ENCODE measurements around the gene TUBA1C. TPM values are rescaled to one million over a fixed set of nuclear protein-coding genes. Genes with fewer than 3 reads are reported as not detected.

The TUBA1C gene
- total and polyA plus RNA-seq, 9 of the 15 experiments (the other 6 are each of a cell fraction or from before 2014, with no cell fraction given): 755 to 3,012 (median 914) TPM

DNA sequence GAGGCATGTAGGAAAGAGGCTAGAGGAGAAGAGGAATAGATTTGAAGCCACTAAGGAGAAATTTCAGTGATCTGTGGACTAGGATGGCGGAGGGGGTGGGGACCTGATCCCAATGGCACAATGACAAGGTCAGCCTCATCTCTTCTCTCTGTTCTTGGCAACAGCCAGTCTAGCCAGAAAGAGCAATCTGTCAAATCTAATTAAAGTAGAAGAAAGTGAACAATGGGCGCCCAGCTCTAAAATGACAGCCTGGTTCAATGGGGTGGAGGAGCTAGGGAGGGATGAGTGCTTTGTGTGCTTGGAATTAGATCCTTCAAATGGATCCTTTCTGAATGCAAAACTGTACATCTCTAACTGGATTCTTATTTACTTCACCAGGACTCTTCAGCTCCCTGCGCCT is 37.2 kb upstream of the TUBA1C start (continued):
- TF ChIP-seq NFE2L1 (tag; IDR thresholded peaks at IDR 0.05; ENCODE audit: borderline replicate concordance, low read depth): no peak
- TF ChIP-seq, protein P1, sequence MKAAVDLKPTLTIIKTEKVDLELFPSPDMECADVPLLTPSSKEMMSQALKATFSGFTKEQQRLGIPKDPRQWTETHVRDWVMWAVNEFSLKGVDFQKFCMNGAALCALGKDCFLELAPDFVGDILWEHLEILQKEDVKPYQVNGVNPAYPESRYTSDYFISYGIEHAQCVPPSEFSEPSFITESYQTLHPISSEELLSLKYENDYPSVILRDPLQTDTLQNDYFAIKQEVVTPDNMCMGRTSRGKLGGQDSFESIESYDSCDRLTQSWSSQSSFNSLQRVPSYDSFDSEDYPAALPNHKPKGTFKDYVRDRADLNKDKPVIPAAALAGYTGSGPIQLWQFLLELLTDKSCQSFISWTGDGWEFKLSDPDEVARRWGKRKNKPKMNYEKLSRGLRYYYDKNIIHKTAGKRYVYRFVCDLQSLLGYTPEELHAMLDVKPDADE (conservative IDR thresholded peaks at IDR 0.05; ENCODE audit: control insufficient read depth, low read depth, low read length): no peak

DNA sequence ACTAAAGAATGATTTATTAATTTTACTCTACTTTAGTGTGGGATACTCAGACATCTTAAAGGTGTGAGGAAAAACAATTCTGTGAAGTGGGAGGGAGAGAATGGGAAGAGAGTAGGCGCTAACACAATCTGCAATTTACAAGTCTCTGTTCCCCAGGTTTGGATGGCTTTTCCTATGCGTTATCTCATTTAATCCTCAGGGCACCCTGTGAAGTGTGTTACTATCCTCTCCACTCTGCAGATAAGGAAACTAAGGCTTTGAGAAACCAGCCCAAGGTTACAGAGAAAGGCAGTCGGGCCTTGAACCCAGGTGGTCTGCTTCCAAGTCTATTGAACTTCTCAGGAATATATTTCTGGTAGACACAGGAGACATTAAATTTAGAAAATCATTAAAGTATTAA is 36.2 kb upstream of the TUBA1C start:
- no peak overlapping the region for H3K4me3 ChIP-seq
- TF ChIP-seq HOXB6 (CRISPR knock-in tag; IDR thresholded peaks at IDR 0.05; ENCODE audit: borderline replicate concordance) (no peak), ZNF766 (CRISPR knock-in tag; conservative IDR thresholded peaks at IDR 0.05) (peak; percentile 61; the same call in 1 of the 2 replicates)
- ATAC-seq (no peak), DNase-seq (ENCODE audit: extremely low read depth in 1 of 4, low spot score in 3 of 4) (no peak), FAIRE-seq (no peak)
- no peaks in the 10 kb centered on the region for H3K9me1 ChIP-seq (ENCODE audit: control insufficient read depth, insufficient read depth, low read length)
- H3K4me2 ChIP-seq (ENCODE audit: insufficient read depth, low read length): no peak overlapping the region
- H3K79me2 ChIP-seq (ENCODE audit: control insufficient read depth, insufficient read depth, low read length): no peaks in the 10 kb centered on the region; the same call in 2 of the 3 replicates
- 0 out of 2 replicates have a peak, but pooled peaks cover 2% of the 10 kb centered on the region for H4K20me1 ChIP-seq (replicated peaks; ENCODE audit: control insufficient read depth, insufficient read depth, low read length)
- in situ Hi-C loops (cut with MboI) (no loop called here), intact Hi-C loops (cut with micrococcal nuclease) (no loop called here)
- ChIA-PET POLR2A (no interaction called here), CTCF (ENCODE audit: low intra/inter-chr PET ratio) (no interaction called here)
- H3K9ac ChIP-seq (ENCODE audit: insufficient read depth in 1 of 2, low read depth in 2 of 2, low read length in 2 of 2): no peak overlapping the region
- no TSS peak for BruUV-seq (replicated peaks)
- H3K27ac ChIP-seq (ENCODE audit: extremely low read depth, low read depth, low read length): no peak overlapping the region
- H3K9me3 ChIP-seq (replicated peaks; ENCODE audit: control insufficient read depth, insufficient read depth, low read depth, low read length): no peaks in the 10 kb centered on the region
- peaks cover 10 to 30% of the 10 kb centered on the region in 2 experiments for H3K4me1 ChIP-seq (replicated peaks in 1 of 2; ENCODE audit: control insufficient read depth in 2 of 2, insufficient read depth in 2 of 2, low read length in 2 of 2)
- H2AFZ ChIP-seq (ENCODE audit: low read depth, low read length): no peak overlapping the region
- WGBS (ENCODE audit: insufficient coverage, low coverage, missing lambda C conversion rate): 7% methylated on average over 3 of the region's 3 CpGs
- no peaks in the 10 kb centered on the region for H3K36me3 ChIP-seq (ENCODE audit: control insufficient read depth, insufficient read depth, low read length)
- no peaks in the 10 kb centered on the region for H3K27me3 ChIP-seq (ENCODE audit: control insufficient read depth in 2 of 2, insufficient read depth in 2 of 2, low read length in 2 of 2)

Measured in K562 (cell line).